ENCODE measurements around the gene CUEDC2.

DNA sequence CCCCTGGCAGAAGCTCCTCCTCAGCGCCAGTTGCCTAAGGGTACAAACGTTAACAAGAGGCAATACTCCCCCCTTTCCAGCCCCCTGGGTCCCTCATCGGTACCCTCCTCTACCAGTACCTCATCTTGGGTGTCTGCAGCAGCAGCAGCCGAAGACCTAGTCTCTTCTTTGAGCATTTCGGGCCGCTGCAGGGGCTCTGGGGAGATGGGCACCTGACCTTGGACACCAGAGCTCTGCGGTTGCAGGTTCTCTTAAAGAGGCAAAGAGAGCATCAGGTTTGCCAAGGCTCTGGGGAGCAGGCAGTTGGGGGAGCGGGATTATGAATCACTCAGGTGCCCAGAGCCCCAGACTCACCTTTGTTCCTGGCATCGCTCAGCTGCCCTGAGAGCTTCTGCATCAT, 8.2 kb downstream of the CUEDC2 start:
- no peak for TF ChIP-seq CTCF (IDR thresholded peaks at IDR 0.05; ENCODE audit: low read depth, low read length, poor library complexity, severe bottlenecking)
- no peak for TF ChIP-seq EZH2phosphoT487 (IDR thresholded peaks at IDR 0.05; ENCODE audit: borderline replicate concordance, low read length)

Data from DOHH2 (cell line).